GM21737 (cell line): ENCODE measurements around the gene FBXW8.

ENCODE experiments used
- ATAC-seq: cut with Tn5 transposase; IDR thresholded peaks from one replicate; pipeline ENCODE4 v1.9.1; 2021; ENCODE audit warnings: mild to moderate bottlenecking, moderate library complexity; ENCODE audit not compliant: unreplicated experiment

Gene FBXW8

GRCh38 chr12:117069926-117070900, 159.5 kb downstream of the FBXW8 start:
- ATAC-seq: peak; percentile 64

- no peak for ATAC-seq
Observed at GRCh38 chr12:117071009-117071408, 160.3 kb downstream of the FBXW8 start.

DNA sequence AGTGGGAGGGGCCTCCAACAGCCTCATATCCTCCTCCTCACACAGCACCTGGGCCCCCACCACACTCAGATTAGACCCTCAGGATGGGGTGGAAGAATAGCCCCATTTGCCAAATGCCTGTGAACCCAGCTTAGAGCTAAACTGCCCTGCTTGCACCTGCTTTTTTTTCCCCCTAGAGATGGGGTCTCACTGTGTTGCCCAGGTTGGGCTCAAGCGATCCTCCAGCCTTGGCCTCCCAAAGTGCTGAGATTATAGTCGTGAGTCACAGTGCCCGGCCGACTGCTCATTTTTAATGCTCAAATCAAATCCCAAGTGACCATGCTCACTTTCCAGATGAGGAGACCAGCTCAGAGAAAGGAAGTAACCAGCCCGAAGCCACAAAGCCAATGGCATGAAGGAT, 161.4 kb downstream of the FBXW8 start:
- no peak for ATAC-seq

- ATAC-seq: no peak
Observed at GRCh38 chr12:117072736-117073490, 162.2 kb downstream of the FBXW8 start.

DNA sequence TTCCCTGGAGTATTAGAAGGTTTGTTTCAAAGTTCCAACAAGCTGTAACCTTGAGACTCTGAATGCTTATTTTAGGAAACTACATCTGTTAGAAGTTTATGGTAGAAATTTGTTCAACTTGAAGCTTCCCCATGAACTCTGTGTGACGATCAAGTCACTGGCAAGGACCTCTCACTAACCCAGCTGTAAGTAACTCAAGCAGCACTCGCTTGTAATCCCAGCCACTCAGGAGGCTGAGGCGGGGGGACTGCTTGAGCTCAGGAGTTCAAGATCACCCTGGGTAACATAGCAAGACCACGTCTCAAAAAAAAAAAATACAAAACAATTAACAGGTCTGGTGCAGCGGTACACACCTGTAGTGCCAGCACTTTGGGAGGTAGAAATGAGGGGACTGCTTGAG, 162.9 kb downstream of the FBXW8 start:
- ATAC-seq: no peak

- ATAC-seq: no peak
Observed at GRCh38 chr12:117076410-117077372, 165.9 kb downstream of the FBXW8 start.

- no peak for ATAC-seq
Observed at GRCh38 chr12:117079487-117079886, 168.7 kb downstream of the FBXW8 start.

- ATAC-seq: no peak
Observed at GRCh38 chr12:117080661-117081144, 170.0 kb downstream of the FBXW8 start.
